Endothelial cell of umbilical vein (primary cell): ENCODE measurements around the gene KIAA0232. TPM values are rescaled to one million over a fixed set of nuclear protein-coding genes. Genes with fewer than 3 reads are reported as not detected.

Source experiments
- BruUV-seq: library from RNA; stranded (reverse); fragments of 400-500 nt; replicated peaks from 2 replicates; lab custom pipeline; 2021; lab: Mats Ljungman, UMichigan
- CTCF ChIA-PET: fragments of 300-600, 350-600 bp; sonication (Branson Sonifier 250); formaldehyde crosslinking; loops from one replicate; lab custom pipeline; 2021; ENCODE audit warnings: antibody characterized with exemption, inconsistent platforms; lab: Charles Lee
- POLR2A ChIA-PET: fragments of 300-600, 350-600 bp; sonication (Branson Sonifier 250); formaldehyde crosslinking; loops from one replicate; lab custom pipeline; 2021; ENCODE audit warnings: antibody characterized with exemption, inconsistent platforms; lab: Charles Lee
- DNase-seq: peaks from one replicate; pipeline ENCODE4 v3.0.0-alpha.2; 2011; ENCODE audit warnings: low read depth, low spot score
- FAIRE-seq: peaks from 2 replicates; lab custom pipeline; 2011; peaks lifted over from hg19 to GRCh38; lab: Jason Lieb, UNC
- H2AFZ ChIP-seq: 2 replicates; pipeline ENCODE4 v1.6.0; 2012; ENCODE audit warnings: low read depth, low read length, control low read depth, inconsistent platforms
- H3K27ac ChIP-seq: 2 replicates; pipeline ENCODE4 v1.5.1; 2011; ENCODE audit warnings: low read depth, mild to moderate bottlenecking, control low read depth, low read length, moderate library complexity; ENCODE audit not compliant: insufficient read depth
- H3K27me3 ChIP-seq, 2 experiments: 2 replicates each; pipeline versions ENCODE4 v1.6.0 to v1.6.1; 2011; ENCODE audit warnings: low read length in 2 of 2, mixed read lengths in 1 of 2; ENCODE audit not compliant: control insufficient read depth in 2 of 2, insufficient read depth in 2 of 2
- H3K36me3 ChIP-seq, 2 experiments: 2 replicates in 1 of 2; 3 replicates in 1 of 2; pipeline ENCODE4 v1.5.1; 2011; ENCODE audit warnings: low read length in 2 of 2, mild to moderate bottlenecking in 1 of 2, moderate library complexity in 1 of 2; ENCODE audit not compliant: control insufficient read depth in 2 of 2, insufficient read depth in 2 of 2; ENCODE audit errors: extremely low read depth in 1 of 2
- H3K4me1 ChIP-seq: 3 replicates; pipeline ENCODE4 v1.5.1; 2011; ENCODE audit warnings: mild to moderate bottlenecking, low read length; ENCODE audit not compliant: control insufficient read depth, insufficient read depth; ENCODE audit errors: extremely low read depth
- H3K4me2 ChIP-seq: 2 replicates; pipeline ENCODE4 v1.6.1; 2011; ENCODE audit warnings: low read length, control low read depth, mixed read lengths; ENCODE audit not compliant: insufficient read depth
- H3K4me3 ChIP-seq, 3 experiments: fragments of 200-600 bp in 1 of 3; sonication (generic), shearing (Covaris generic) in 1 of 3; replicated peaks in 1 of 3; 2 replicates each; pipeline ENCODE4 v1.5.1; 2011 to 2016; ENCODE audit warnings: control low read depth in 3 of 3, low read length in 3 of 3, mild to moderate bottlenecking in 2 of 3, inconsistent platforms in 1 of 3, low read depth in 1 of 3, moderate library complexity in 1 of 3; ENCODE audit not compliant: insufficient read depth in 1 of 3
- H3K79me2 ChIP-seq: 2 replicates; pipeline ENCODE4 v1.6.0; 2012; ENCODE audit warnings: low read length, inconsistent platforms; ENCODE audit not compliant: control insufficient read depth, insufficient read depth
- H3K9ac ChIP-seq: replicated peaks from 2 replicates; pipeline ENCODE3; 2011; ENCODE audit warnings: low read length, control low read depth; ENCODE audit not compliant: insufficient read depth; ENCODE audit errors: extremely low read depth
- H3K9me1 ChIP-seq: replicated peaks from 3 replicates; pipeline ENCODE4 v1.6.0; 2011; ENCODE audit warnings: mild to moderate bottlenecking, low read length; ENCODE audit not compliant: control insufficient read depth, insufficient read depth; ENCODE audit errors: extremely low read depth
- H3K9me3 ChIP-seq: replicated peaks from 2 replicates; pipeline ENCODE4 v1.5.1; 2012; ENCODE audit warnings: low read length, inconsistent platforms; ENCODE audit not compliant: control insufficient read depth, insufficient read depth
- H4K20me1 ChIP-seq: replicated peaks from 2 replicates; pipeline ENCODE3; 2011; ENCODE audit warnings: mild to moderate bottlenecking, low read length; ENCODE audit not compliant: control insufficient read depth, insufficient read depth; ENCODE audit errors: extremely low read depth
- GATA2 ChIP-seq: IDR thresholded peaks from 2 replicates; pipeline ENCODE4 v1.7.0; 2011; ENCODE audit warnings: low read depth, mild to moderate bottlenecking, moderate library complexity, mixed read lengths, low read length; ENCODE audit not compliant: insufficient read length, insufficient read depth
- JUN ChIP-seq: IDR thresholded peaks from 2 replicates; pipeline ENCODE4 v1.6.1; 2011; ENCODE audit warnings: borderline replicate concordance, low read depth; ENCODE audit not compliant: insufficient read length, insufficient read depth
- POLR2A ChIP-seq: IDR thresholded peaks from 2 replicates; pipeline ENCODE4 v1.6.1; 2012; ENCODE audit warnings: low read depth, mild to moderate bottlenecking, control low read depth, low read length
- dilution Hi-C: fragments of 300-500 bp; cut with MboI; formaldehyde crosslinking; loops from one replicate; pipeline ENCODE4 v1.15.0; 2019; ENCODE audit warnings: low sequenced_read_pairs; ENCODE audit not compliant: extremely low pct_ligation_motif_present
- intact Hi-C: fragments of 100-400 bp; cut with micrococcal nuclease; formaldehyde crosslinking; loops from one replicate; pipeline ENCODE4 v1.10.0; 2022
- polyA plus RNA-seq, 4 experiments: library from polyadenylated mRNA; depleted of rRNA in 3 of 4; stranded (reverse) in 3 of 4; unstranded in 1 of 4; fragments of >200 nt; gene quantifications; 2 replicates each; pipeline versions ENCODE4 v1.2.1 to v1.2.3, GENCODE V29; 2011 to 2012; ENCODE audit warnings: missing spikeins in 1 of 4
- total RNA-seq: library from RNA; stranded (reverse); gene quantifications from 2 replicates; pipeline ENCODE4 v1.2.3, GENCODE V29; 2021
- TF ChIP-seq, protein P1 (sequence below), 2 donors: IDR thresholded peaks; 1 replicate in 1 of 2; 2 replicates in 1 of 2; pipeline ENCODE4 v1.5.1; 2011; ENCODE audit warnings: low read length in 2 of 2, mild to moderate bottlenecking in 2 of 2, moderate library complexity in 2 of 2, control low read depth in 1 of 2, inconsistent platforms in 1 of 2, low read depth in 1 of 2; ENCODE audit not compliant: insufficient read depth in 1 of 2; ENCODE audit errors: extremely low read depth in 1 of 2

KIAA0232 gene
- total and polyA plus RNA-seq, 2 donors (not counting 3 experiments of a cell fraction or from before 2014, with no cell fraction given) = 5.3 to 18.4 TPM

DNA sequence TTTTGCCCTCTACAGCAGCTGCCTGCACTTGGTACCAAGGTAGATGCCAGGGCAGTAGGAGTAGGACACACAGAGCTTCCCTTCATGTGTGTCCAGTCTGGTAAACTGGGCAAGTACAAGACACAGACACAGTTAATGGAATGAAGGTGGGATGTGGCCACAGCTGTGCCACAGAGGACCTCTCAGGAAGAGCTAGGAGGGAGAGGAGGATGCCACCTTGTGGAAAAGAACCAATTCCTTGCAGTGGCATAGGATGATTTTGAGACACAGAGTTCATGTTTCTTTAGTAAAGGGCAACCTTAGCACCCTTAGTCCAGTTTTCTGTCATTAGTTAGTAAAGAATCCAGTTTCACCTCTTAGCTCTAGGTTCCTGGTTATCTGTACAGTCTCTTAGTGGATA is 90.8 kb downstream of the KIAA0232 start:
- TF ChIP-seq JUN (no peak), GATA2 (no peak), POLR2A (no peak)
- TF ChIP-seq, protein P1, sequence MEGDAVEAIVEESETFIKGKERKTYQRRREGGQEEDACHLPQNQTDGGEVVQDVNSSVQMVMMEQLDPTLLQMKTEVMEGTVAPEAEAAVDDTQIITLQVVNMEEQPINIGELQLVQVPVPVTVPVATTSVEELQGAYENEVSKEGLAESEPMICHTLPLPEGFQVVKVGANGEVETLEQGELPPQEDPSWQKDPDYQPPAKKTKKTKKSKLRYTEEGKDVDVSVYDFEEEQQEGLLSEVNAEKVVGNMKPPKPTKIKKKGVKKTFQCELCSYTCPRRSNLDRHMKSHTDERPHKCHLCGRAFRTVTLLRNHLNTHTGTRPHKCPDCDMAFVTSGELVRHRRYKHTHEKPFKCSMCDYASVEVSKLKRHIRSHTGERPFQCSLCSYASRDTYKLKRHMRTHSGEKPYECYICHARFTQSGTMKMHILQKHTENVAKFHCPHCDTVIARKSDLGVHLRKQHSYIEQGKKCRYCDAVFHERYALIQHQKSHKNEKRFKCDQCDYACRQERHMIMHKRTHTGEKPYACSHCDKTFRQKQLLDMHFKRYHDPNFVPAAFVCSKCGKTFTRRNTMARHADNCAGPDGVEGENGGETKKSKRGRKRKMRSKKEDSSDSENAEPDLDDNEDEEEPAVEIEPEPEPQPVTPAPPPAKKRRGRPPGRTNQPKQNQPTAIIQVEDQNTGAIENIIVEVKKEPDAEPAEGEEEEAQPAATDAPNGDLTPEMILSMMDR (IDR thresholded peaks at IDR 0.05; ENCODE audit: extremely low read depth in 1 of 2, insufficient read depth in 1 of 2, low read depth in 1 of 2, low read length in 2 of 2) = peak in 1 of 2 donors; percentile 19
- peak; percentile 71 for FAIRE-seq
- Histone ChIP-seq H2AFZ (no peak overlapping the region), H3K4me1 (no peaks in the 10 kb centered on the region), H3K9me1 (no peaks in the 10 kb centered on the region), H3K9ac (no peak overlapping the region), H3K4me2 (no peak overlapping the region), H3K27ac (no peak overlapping the region), H3K36me3 (peaks cover 6 to 30% of the 10 kb centered on the region in 2 experiments), H3K27me3 (no peaks in the 10 kb centered on the region), H4K20me1 (no peaks in the 10 kb centered on the region), H3K9me3 (no peaks in the 10 kb centered on the region), H3K79me2 (no peaks in the 10 kb centered on the region), H3K4me3 (no peak overlapping the region)
- BruUV-seq = no TSS peak
- dilution Hi-C loops (no loop called here), intact Hi-C loops (no loop called here)
- POLR2A ChIA-PET = no interaction called here
- DNase-seq = peak; percentile 21
- CTCF ChIA-PET = interaction anchor here (0.5 to 7.8 kb wide), 55 partner anchors 10 to 325 kb away, joined by 3 to 353 read pairs (median 5); partner anchors contain the start of genes BLOC1S4, MRFAP1, MRFAP1L1 and TBC1D14

DNA sequence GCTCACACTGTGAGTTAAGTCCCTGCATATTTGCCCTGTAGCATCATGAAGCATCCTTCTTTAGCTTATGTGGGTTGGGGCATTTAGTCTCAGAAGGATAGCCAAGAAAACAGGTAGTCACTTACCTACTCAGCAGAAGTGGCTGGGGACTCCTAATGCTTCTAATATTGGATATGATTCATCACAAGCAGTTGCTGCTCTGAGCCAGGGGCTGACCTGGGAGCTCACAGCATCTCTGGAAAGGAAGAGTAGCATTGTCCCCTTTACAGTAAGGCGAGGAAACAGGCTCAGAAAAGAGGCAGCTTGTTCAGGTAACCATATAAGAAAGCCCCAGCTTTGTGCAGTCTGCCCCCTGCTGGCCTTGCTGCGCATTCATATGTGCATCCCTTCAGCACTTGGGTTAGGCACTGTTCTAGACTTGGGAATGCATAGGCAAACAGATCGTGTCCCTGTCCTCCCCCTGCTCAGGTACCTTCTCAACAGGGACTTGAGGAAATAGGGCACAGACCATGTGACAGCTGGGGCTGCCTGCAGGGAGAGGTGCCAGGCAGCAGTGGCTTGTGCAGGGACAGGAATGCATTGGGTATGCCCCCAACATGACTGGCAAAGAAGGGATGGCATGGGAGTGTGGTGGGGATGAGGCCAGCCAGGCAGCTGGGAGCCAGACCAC is 91.4 kb downstream of the KIAA0232 start:
- Histone ChIP-seq H3K79me2 (no peaks in the 10 kb centered on the region), H2AFZ (no peak overlapping the region), H3K27ac (no peak overlapping the region), H4K20me1 (no peaks in the 10 kb centered on the region), H3K36me3 (peaks cover 6 to 36% of the 10 kb centered on the region in 2 experiments), H3K27me3 (no peaks in the 10 kb centered on the region), H3K9me1 (no peaks in the 10 kb centered on the region), H3K9me3 (no peaks in the 10 kb centered on the region), H3K4me1 (no peaks in the 10 kb centered on the region), H3K9ac (no peak overlapping the region), H3K4me3 (no peak overlapping the region), H3K4me2 (no peak overlapping the region)
- POLR2A ChIA-PET = no interaction called here
- peak; percentile 65 for FAIRE-seq
- TF ChIP-seq, protein P1 (IDR thresholded peaks at IDR 0.05; ENCODE audit: extremely low read depth in 1 of 2, insufficient read depth in 1 of 2, low read depth in 1 of 2, low read length in 2 of 2) = peak; percentile 83 to 88
- TF ChIP-seq JUN = no peak
- BruUV-seq = no TSS peak
- peak; percentile 69 for DNase-seq
- CTCF ChIA-PET = interaction anchor here (0.5 to 7.8 kb wide), 49 partner anchors 11 to 233 kb away, joined by 3 to 353 read pairs (median 5); partner anchors contain the start of genes BLOC1S4, MRFAP1, MRFAP1L1 and TBC1D14
- dilution Hi-C loops = no loop called here
- intact Hi-C loops = loop anchor here (1.0 kb wide), 2 partner anchors 91 to 154 kb away; no protein-coding TSS in a partner anchor
